Measurements from ENCODE around the gene HLA-DQB2. TPM values are rescaled to one million over a fixed set of nuclear protein-coding genes. Genes with fewer than 3 reads are reported as not detected.
"Not testable (repeated sequence)": the region's sequence is repeated elsewhere in the genome, so short reads cannot be mapped to it uniquely, and the experiment has no call there.

Gene HLA-DQB2
- total and polyA plus RNA-seq, 2 donors (not counting 3 experiments of a cell fraction or from before 2014, with no cell fraction given) = not detected

GRCh38 chr6:32785781-32786533 lies 22.6 kb upstream of the HLA-DQB2 start:
- ChIA-PET CTCF (interaction anchor here (0.6 to 3.0 kb wide), 44 partner anchors 8 to 834 kb away, joined by 3 to 45 read pairs (median 4); partner anchors contain the start of genes PSMB9, TAP1 and TAP2), POLR2A (no interaction called here)
- no peaks in the 10 kb centered on the region for H3K9me1 ChIP-seq (replicated peaks; ENCODE audit: control insufficient read depth, extremely low read depth, insufficient read depth, low read length)
- H3K4me3 ChIP-seq (replicated peaks in 1 of 3; ENCODE audit: insufficient read depth in 1 of 3, low read depth in 1 of 3, low read length in 3 of 3) = no peak overlapping the region
- no peak overlapping the region for H3K27ac ChIP-seq (ENCODE audit: insufficient read depth, low read depth, low read length)
- no peaks in the 10 kb centered on the region for H3K79me2 ChIP-seq (ENCODE audit: control insufficient read depth, insufficient read depth, low read length)
- H3K9me3 ChIP-seq (replicated peaks; ENCODE audit: control insufficient read depth, insufficient read depth, low read length) = no peaks in the 10 kb centered on the region
- no peaks in the 10 kb centered on the region for H3K36me3 ChIP-seq (ENCODE audit: control insufficient read depth in 2 of 2, extremely low read depth in 1 of 2, insufficient read depth in 2 of 2, low read length in 2 of 2)
- dilution Hi-C loops (cut with MboI; ENCODE audit: extremely low pct_ligation_motif_present, low sequenced_read_pairs) (no loop called here), intact Hi-C loops (cut with micrococcal nuclease) (loop anchor here (1.0 kb wide), 2 partner anchors 164 to 371 kb away; no protein-coding TSS in a partner anchor)
- no peak overlapping the region for H3K9ac ChIP-seq (replicated peaks; ENCODE audit: extremely low read depth, insufficient read depth, low read length)
- H3K4me2 ChIP-seq (ENCODE audit: insufficient read depth, low read length) = no peak overlapping the region
- H3K27me3 ChIP-seq (ENCODE audit: control insufficient read depth in 2 of 2, insufficient read depth in 2 of 2, low read length in 2 of 2) = peaks cover 8 to 50% of the 10 kb centered on the region in 2 experiments
- H2AFZ ChIP-seq (ENCODE audit: low read depth, low read length) = no peak overlapping the region
- TF ChIP-seq CTCF (IDR thresholded peaks at IDR 0.05; ENCODE audit: extremely low read depth in 1 of 2, insufficient read depth in 1 of 2, low read depth in 1 of 2, low read length in 2 of 2) (peak; percentile 49 to 51), EZH2 (IDR thresholded peaks at IDR 0.05; ENCODE audit: borderline replicate concordance, low read depth, low read length, severe bottlenecking) (no peak), JUN (IDR thresholded peaks at IDR 0.05; ENCODE audit: borderline replicate concordance, insufficient read depth, insufficient read length, low read depth) (no peak), POLR2A (IDR thresholded peaks at IDR 0.05; ENCODE audit: low read depth, low read length) (no peak)
- FAIRE-seq (peak; percentile 49), DNase-seq (ENCODE audit: low read depth, low spot score) (peak; percentile 58)
- H4K20me1 ChIP-seq (replicated peaks; ENCODE audit: control insufficient read depth, extremely low read depth, insufficient read depth, low read length) = no peaks in the 10 kb centered on the region
- H3K4me1 ChIP-seq (ENCODE audit: control insufficient read depth, extremely low read depth, insufficient read depth, low read length) = no peaks in the 10 kb centered on the region
- no TSS peak for BruUV-seq (replicated peaks)

- POLR2A ChIA-PET; FAIRE-seq; DNase-seq (ENCODE audit: low read depth, low spot score); H3K27ac ChIP-seq (ENCODE audit: insufficient read depth, low read depth, low read length); BruUV-seq (replicated peaks); H3K79me2 ChIP-seq (ENCODE audit: control insufficient read depth, insufficient read depth, low read length); H3K4me1 ChIP-seq (ENCODE audit: control insufficient read depth, extremely low read depth, insufficient read depth, low read length); H3K4me2 ChIP-seq (ENCODE audit: insufficient read depth, low read length); H3K9ac ChIP-seq (replicated peaks; ENCODE audit: extremely low read depth, insufficient read depth, low read length); H4K20me1 ChIP-seq (replicated peaks; ENCODE audit: control insufficient read depth, extremely low read depth, insufficient read depth, low read length); CTCF ChIA-PET; H3K9me1 ChIP-seq (replicated peaks; ENCODE audit: control insufficient read depth, extremely low read depth, insufficient read depth, low read length); H3K4me3 ChIP-seq (replicated peaks in 1 of 3; ENCODE audit: insufficient read depth in 1 of 3, low read depth in 1 of 3, low read length in 3 of 3); dilution Hi-C loops (cut with MboI; ENCODE audit: extremely low pct_ligation_motif_present, low sequenced_read_pairs); H3K9me3 ChIP-seq (replicated peaks; ENCODE audit: control insufficient read depth, insufficient read depth, low read length); H2AFZ ChIP-seq (ENCODE audit: low read depth, low read length); intact Hi-C loops (cut with micrococcal nuclease); H3K36me3 ChIP-seq (ENCODE audit: control insufficient read depth in 2 of 2, extremely low read depth in 1 of 2, insufficient read depth in 2 of 2, low read length in 2 of 2): not testable (repeated sequence)
- H3K27me3 ChIP-seq (ENCODE audit: control insufficient read depth in 2 of 2, insufficient read depth in 2 of 2, low read length in 2 of 2) = peaks cover 11 to 46% of the 10 kb centered on the region in 2 experiments
Observed at GRCh38 chr6:32782923-32783322, 19.6 kb upstream of the HLA-DQB2 start.
